ENCODE measurements around the gene PRR32. TPM values are rescaled to one million over a fixed set of nuclear protein-coding genes. Genes with fewer than 3 reads are reported as not detected.
"Not testable (repeated sequence)": the region's sequence is repeated elsewhere in the genome, so short reads cannot be mapped to it uniquely, and the experiment has no call there.

PRR32 gene
- total RNA-seq = not detected

DNA sequence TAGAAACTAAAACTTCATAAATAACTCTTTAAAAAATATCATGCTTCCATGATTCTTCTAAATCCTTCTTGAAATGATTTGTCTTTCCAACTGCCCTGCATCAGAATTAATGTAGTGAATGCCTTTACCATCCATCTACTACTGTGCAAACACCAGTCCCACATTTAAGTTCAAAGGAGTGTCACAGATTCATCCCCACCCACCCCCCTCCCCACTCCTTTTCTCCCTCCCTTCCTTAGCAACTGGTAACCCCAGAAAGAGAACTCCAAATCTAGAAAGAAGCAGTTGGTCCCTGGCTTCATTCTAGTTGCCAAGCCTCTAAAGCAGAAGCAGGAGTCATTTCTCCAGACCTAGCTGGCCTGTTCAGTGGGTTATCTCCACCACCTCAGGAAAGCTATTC lies at the start of gene PRR32:
PRR32 (plus strand) TSS at position 301 of the 400 bp plus-strand sequence. CDS start 115 bp downstream, outside the sequence.
- in situ Hi-C loops (cut with MboI; ENCODE audit: low pct_ligation_motif_present in 1 of 4, low pct_unique_long_range_greater_than_20kb in 1 of 4, low sequenced_read_pairs in 3 of 4) = no loop called here

DNA sequence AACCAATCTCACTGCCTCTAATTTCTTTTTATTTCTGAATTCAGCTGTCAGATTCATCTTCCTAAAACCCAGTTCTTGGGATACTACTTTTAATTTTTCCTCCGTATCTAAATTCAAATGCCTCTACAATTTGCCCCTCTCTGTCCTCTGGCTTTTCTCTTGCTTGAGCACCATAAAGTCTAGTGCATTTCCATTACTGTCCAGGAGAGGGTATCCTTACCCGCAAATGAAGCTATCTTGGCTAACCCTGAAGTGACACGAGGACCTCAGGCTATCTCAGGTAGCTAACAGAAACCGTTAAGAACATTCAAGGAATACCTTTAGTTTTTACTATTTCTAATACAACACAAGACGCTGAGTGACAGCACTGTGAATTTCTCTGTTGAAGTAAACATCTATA lies 49.4 kb upstream of the PRR32 start:
- in situ Hi-C loops (cut with MboI; ENCODE audit: low pct_ligation_motif_present in 1 of 4, low pct_unique_long_range_greater_than_20kb in 1 of 4, low sequenced_read_pairs in 3 of 4) = no loop called here
- H3K4me1 ChIP-seq = no peaks in the 10 kb centered on the region
- DNase-seq = no peak
- no peak overlapping the region for H3K27ac ChIP-seq
- 12 to 20% methylated on average over 1 to 5 of the region's 5 CpGs for WGBS, 2 donors (ENCODE audit: low coverage in 1 of 2)
- intact Hi-C loops (cut with DNase I; ENCODE audit: low total_unique reads) = no loop called here
- H3K36me3 ChIP-seq = no peaks in the 10 kb centered on the region
- no peaks in the 10 kb centered on the region for H3K9me3 ChIP-seq
- H3K27me3 ChIP-seq = no peaks in the 10 kb centered on the region
- TF ChIP-seq POLR2AphosphoS5 (IDR thresholded peaks at IDR 0.05) (no peak), CTCF (IDR thresholded peaks at IDR 0.05) (peak in 1 of 5 experiments; percentile 34)
- no peak overlapping the region for H3K4me3 ChIP-seq

More for the DNA sequence above, at the start of gene PRR32:
- intact Hi-C loops (cut with DNase I; ENCODE audit: low total_unique reads) = no loop called here
- no peaks in the 10 kb centered on the region for H3K4me1 ChIP-seq
- H3K4me3 ChIP-seq = no peak within 1 kb of the TSS
- no peak for TF ChIP-seq POLR2AphosphoS5 (IDR thresholded peaks at IDR 0.05)
- DNase-seq = no peak
- no peaks in the 10 kb centered on the region for H3K36me3 ChIP-seq
- no peaks in the 10 kb centered on the region for H3K27me3 ChIP-seq
- no peak within 1 kb of the TSS for H3K27ac ChIP-seq
- no peaks in the 10 kb centered on the region for H3K9me3 ChIP-seq

DNA sequence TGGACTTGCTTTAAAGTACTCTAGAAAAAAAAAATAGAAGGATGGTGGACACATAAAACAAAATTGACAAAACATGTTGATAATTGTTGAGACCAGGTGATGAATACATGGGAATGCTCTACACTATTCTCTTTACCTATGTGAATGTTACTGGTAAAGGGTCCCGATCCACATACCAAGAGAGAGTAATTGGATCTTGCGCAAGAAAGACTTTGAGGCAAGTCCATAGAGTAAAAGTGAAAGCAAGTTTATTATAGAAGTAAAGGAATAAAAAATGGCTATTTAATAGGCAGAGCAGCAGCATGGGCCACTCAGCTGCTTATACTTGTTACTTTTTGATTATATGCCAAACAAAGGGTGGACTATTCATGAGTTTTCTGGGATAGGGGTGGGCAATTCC lies 34.0 kb upstream of the PRR32 start:
- H3K36me3 ChIP-seq = no peaks in the 10 kb centered on the region
- no peak for DNase-seq
- no peaks in the 10 kb centered on the region for H3K9me3 ChIP-seq
- no peak overlapping the region for H3K4me3 ChIP-seq
- in situ Hi-C loops (cut with MboI; ENCODE audit: low pct_ligation_motif_present in 1 of 4, low pct_unique_long_range_greater_than_20kb in 1 of 4, low sequenced_read_pairs in 3 of 4) (no loop called here), intact Hi-C loops (cut with DNase I; ENCODE audit: low total_unique reads) (no loop called here)
- H3K27me3 ChIP-seq = no peaks in the 10 kb centered on the region
- 94 to 100% methylated on average over 1 to 2 of the region's 2 CpGs for WGBS, 2 donors (ENCODE audit: low coverage in 1 of 2)
- H3K27ac ChIP-seq = no peak overlapping the region
- no peaks in the 10 kb centered on the region for H3K4me1 ChIP-seq
- no peak for TF ChIP-seq POLR2AphosphoS5 (IDR thresholded peaks at IDR 0.05)

DNA sequence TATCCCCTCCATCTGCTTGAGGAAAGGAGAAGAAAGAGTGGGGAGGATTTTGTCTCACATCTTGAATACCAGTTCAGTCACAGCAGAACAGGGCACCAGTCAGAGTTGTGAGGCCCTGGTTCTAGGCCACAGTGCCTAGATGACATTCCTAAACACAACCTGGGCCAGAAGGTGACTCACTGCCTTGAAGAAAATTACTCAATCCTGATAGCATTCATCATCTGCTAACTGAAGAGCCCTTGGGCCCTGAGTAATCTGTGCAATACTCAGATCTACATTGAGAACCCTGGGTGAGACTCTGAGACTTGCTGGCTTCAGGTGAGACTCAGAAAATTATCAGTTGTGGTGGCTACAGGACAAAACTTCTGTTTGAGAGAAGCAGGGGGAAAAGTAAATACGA lies 20.5 kb upstream of the PRR32 start:
- Histone ChIP-seq H3K9me3 (no peaks in the 10 kb centered on the region), H3K27ac (no peak overlapping the region), H3K36me3 (no peaks in the 10 kb centered on the region), H3K4me1 (no peaks in the 10 kb centered on the region), H3K27me3 (no peaks in the 10 kb centered on the region), H3K4me3 (no peak overlapping the region)
- intact Hi-C loops (cut with DNase I; ENCODE audit: low total_unique reads) (no loop called here), in situ Hi-C loops (cut with MboI; ENCODE audit: low pct_ligation_motif_present in 1 of 4, low pct_unique_long_range_greater_than_20kb in 1 of 4, low sequenced_read_pairs in 3 of 4) (no loop called here)
- 60% methylated on average over 1 of the region's 1 CpG; no CpG with 5 or more reads in 1 of the 2 donors for WGBS, 2 donors (ENCODE audit: low coverage in 1 of 2)
- no peak for TF ChIP-seq POLR2AphosphoS5 (IDR thresholded peaks at IDR 0.05)
- TF ChIP-seq EP300 (IDR thresholded peaks at IDR 0.05; ENCODE audit: low read depth) = no peak
- TF ChIP-seq CTCF (IDR thresholded peaks at IDR 0.05) = no peak
- no peak for TF ChIP-seq POLR2A (IDR thresholded peaks at IDR 0.05)
- DNase-seq = no peak

GRCh38 chrX:126806784-126807183 lies 12.7 kb upstream of the PRR32 start:
- H3K27me3 ChIP-seq; DNase-seq; H3K9me3 ChIP-seq; intact Hi-C loops (cut with DNase I; ENCODE audit: low total_unique reads); H3K27ac ChIP-seq; in situ Hi-C loops (cut with MboI; ENCODE audit: low pct_ligation_motif_present in 1 of 4, low pct_unique_long_range_greater_than_20kb in 1 of 4, low sequenced_read_pairs in 3 of 4); H3K4me1 ChIP-seq; H3K36me3 ChIP-seq; H3K4me3 ChIP-seq: not testable (repeated sequence)
- 69 to 83% methylated on average over 1 to 3 of the region's 3 CpGs for WGBS, 2 donors (ENCODE audit: low coverage in 1 of 2)

DNA sequence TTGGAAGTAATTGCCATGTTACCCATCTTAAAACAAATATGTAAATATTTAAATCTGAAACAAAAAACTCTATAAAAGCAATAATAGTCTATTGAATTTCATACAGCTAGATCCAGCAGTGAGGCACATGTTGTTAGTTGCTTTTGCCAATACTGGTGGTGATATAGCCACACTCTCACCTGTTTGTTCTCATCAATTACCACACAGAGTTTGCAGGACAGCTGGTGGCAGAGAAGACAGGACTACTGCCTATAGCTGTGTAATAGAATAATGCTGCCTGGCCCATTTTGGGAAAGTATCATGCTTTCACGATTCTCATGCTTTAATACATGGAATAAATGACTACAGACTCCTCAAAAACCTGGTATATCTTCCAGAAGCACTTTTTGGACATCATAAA lies 3.7 kb upstream of the PRR32 start:
- no peak overlapping the region for H3K27ac ChIP-seq
- no peak overlapping the region for H3K4me3 ChIP-seq
- intact Hi-C loops (cut with DNase I; ENCODE audit: low total_unique reads) = no loop called here
- TF ChIP-seq POLR2A (IDR thresholded peaks at IDR 0.05) (no peak), EP300 (IDR thresholded peaks at IDR 0.05; ENCODE audit: low read depth) (no peak), CTCF (IDR thresholded peaks at IDR 0.05) (no peak), POLR2AphosphoS5 (IDR thresholded peaks at IDR 0.05) (no peak)
- no peaks in the 10 kb centered on the region for H3K4me1 ChIP-seq
- in situ Hi-C loops (cut with MboI; ENCODE audit: low pct_ligation_motif_present in 1 of 4, low pct_unique_long_range_greater_than_20kb in 1 of 4, low sequenced_read_pairs in 3 of 4) = no loop called here
- H3K27me3 ChIP-seq = no peaks in the 10 kb centered on the region
- no peaks in the 10 kb centered on the region for H3K36me3 ChIP-seq
- no peaks in the 10 kb centered on the region for H3K9me3 ChIP-seq
- DNase-seq = no peak
- 16% methylated on average over 1 of the region's 1 CpG; no CpG with 5 or more reads in 1 of the 2 donors for WGBS, 2 donors (ENCODE audit: low coverage in 1 of 2)

All from transverse colon (tissue), 4 donors.